Neural cell (in vitro differentiated cells): ENCODE measurements around the gene METTL26. TPM values are rescaled to one million over a fixed set of nuclear protein-coding genes. Genes with fewer than 3 reads are reported as not detected.

Experiments
- H2AFZ ChIP-seq: fragments of 200-600, 300-800 bp; sonication (generic), shearing (Covaris generic); 2 replicates; pipeline ENCODE4 v1.6.0; 2014; ENCODE audit warnings: low read depth, mild to moderate bottlenecking, antibody characterized with exemption, low read length, moderate library complexity
- H3F3A ChIP-seq: fragments of 200-600 bp; shearing (Covaris generic); 2 replicates; pipeline ENCODE4 v1.6.1; 2016; ENCODE audit warnings: mild to moderate bottlenecking, moderate library complexity, mixed read lengths, antibody characterized with exemption, low read length; ENCODE audit not compliant: insufficient read depth, poor library complexity, severe bottlenecking
- H3K27ac ChIP-seq: fragments of 200-600, 300-800 bp; sonication (generic), shearing (Covaris generic); 2 replicates; pipeline ENCODE4 v1.5.1; 2014; ENCODE audit warnings: mild to moderate bottlenecking, low read length, moderate library complexity
- H3K27me3 ChIP-seq: fragments of 300-800, 200-600 bp; sonication (generic), shearing (Covaris generic); 2 replicates; pipeline ENCODE4 v1.6.0; 2014; ENCODE audit warnings: mild to moderate bottlenecking, low read depth, low read length, moderate library complexity; ENCODE audit not compliant: insufficient read depth
- H3K36me3 ChIP-seq: fragments of 300-800, 200-600 bp; sonication (generic), shearing (Covaris generic); 2 replicates; pipeline ENCODE4 v1.5.1; 2014; ENCODE audit warnings: mild to moderate bottlenecking, antibody characterized with exemption, low read length, moderate library complexity; ENCODE audit not compliant: insufficient read depth
- H3K4me2 ChIP-seq: fragments of 300-800, 200-600 bp; sonication (generic), shearing (Covaris generic); 2 replicates; pipeline ENCODE4 v1.6.0; 2014; ENCODE audit warnings: mild to moderate bottlenecking, low read length
- H3K4me3 ChIP-seq: fragments of 300-800, 200-600 bp; sonication (generic), shearing (Covaris generic); 2 replicates; pipeline ENCODE4 v1.5.1; 2014; ENCODE audit warnings: mild to moderate bottlenecking, low read length, moderate library complexity
- H3K79me2 ChIP-seq: fragments of 200-600 bp; shearing (Covaris generic); replicated peaks from 2 replicates; pipeline ENCODE4 v1.6.0; 2014; ENCODE audit warnings: mild to moderate bottlenecking, low read length, moderate library complexity; ENCODE audit not compliant: insufficient read depth
- H3K9ac ChIP-seq: fragments of 300-800, 200-600 bp; sonication (generic), shearing (Covaris generic); 2 replicates; pipeline ENCODE4 v1.6.1; 2016; ENCODE audit warnings: mild to moderate bottlenecking, low read length, mixed read lengths
- H3K9me2 ChIP-seq: fragments of 200-600 bp; shearing (Covaris generic); 2 replicates; pipeline ENCODE4 v1.6.1; 2016; ENCODE audit warnings: mild to moderate bottlenecking, low read length, mixed read lengths; ENCODE audit not compliant: insufficient read depth
- H3K9me3 ChIP-seq: fragments of 200-600, 300-800 bp; sonication (generic), shearing (Covaris generic); 2 replicates; pipeline ENCODE4 v1.6.1; 2016; ENCODE audit warnings: mild to moderate bottlenecking, mixed run types, low read length, moderate library complexity, mixed read lengths
- H4K20me1 ChIP-seq: fragments of 200-600 bp; shearing (Covaris generic); 2 replicates; pipeline ENCODE4 v1.6.1; 2016; ENCODE audit warnings: mild to moderate bottlenecking, mixed run types; ENCODE audit not compliant: insufficient read depth
- CTCF ChIP-seq: fragments of 450-650 bp; IDR thresholded peaks from 2 replicates; pipeline ENCODE4 v1.5.1; 2014; ENCODE audit warnings: antibody characterized with exemption, mild to moderate bottlenecking, moderate library complexity; ENCODE audit not compliant: poor library complexity, severe bottlenecking
- EP300 ChIP-seq: fragments of 450-650 bp; conservative IDR thresholded peaks from 2 replicates; pipeline ENCODE4 v1.6.1; 2014; ENCODE audit warnings: antibody characterized with exemption, mild to moderate bottlenecking, moderate library complexity; ENCODE audit not compliant: poor library complexity, severe bottlenecking
- EZH2 ChIP-seq: fragments of 200-600, 300-800 bp; shearing (Covaris generic), sonication (generic); IDR thresholded peaks from 2 replicates; pipeline ENCODE4 v1.6.1; 2014; ENCODE audit warnings: antibody characterized with exemption, low read length, borderline replicate concordance, mild to moderate bottlenecking; ENCODE audit not compliant: insufficient read depth, poor library complexity, severe bottlenecking
- MXI1 ChIP-seq: fragments of 450-650 bp; conservative IDR thresholded peaks from 2 replicates; pipeline ENCODE4 v1.6.1; 2014; ENCODE audit warnings: antibody characterized with exemption, mild to moderate bottlenecking; ENCODE audit not compliant: poor library complexity, severe bottlenecking
- POLR2AphosphoS5 ChIP-seq: IDR thresholded peaks from 2 replicates; pipeline ENCODE4 v1.6.1; 2012
- RAD21 ChIP-seq: fragments of 450-650 bp; conservative IDR thresholded peaks from 2 replicates; pipeline ENCODE4 v1.6.1; 2014; ENCODE audit warnings: antibody characterized with exemption, mild to moderate bottlenecking, moderate library complexity
- REST ChIP-seq: IDR thresholded peaks from 2 replicates; pipeline ENCODE4 v1.6.1; 2012; ENCODE audit warnings: borderline replicate concordance
- SMC3 ChIP-seq: fragments of 450-650 bp; conservative IDR thresholded peaks from 2 replicates; pipeline ENCODE4 v1.6.1; 2014; ENCODE audit warnings: antibody characterized with exemption, mild to moderate bottlenecking, moderate library complexity; ENCODE audit not compliant: poor library complexity
- TAF1 ChIP-seq: IDR thresholded peaks from 2 replicates; pipeline ENCODE4 v1.6.1; 2012; ENCODE audit warnings: low read depth
- polyA plus RNA-seq: library from polyadenylated mRNA; depleted of rRNA; stranded (reverse); fragments of >200 nt; gene quantifications from 2 replicates; pipeline ENCODE4 v1.2.3, GENCODE V29; 2014

The METTL26 gene
- polyA plus RNA-seq, 1 donor from 2014 or later, result 127 TPM

GRCh38 chr16:621526-622105 lies 14.5 kb downstream of the METTL26 start:
- TF ChIP-seq MXI1, result no peak
- TF ChIP-seq REST, result no peak
- no peak for TF ChIP-seq POLR2AphosphoS5
- no peak for TF ChIP-seq RAD21
- TF ChIP-seq EP300, result no peak
- TF ChIP-seq EZH2, result no peak
- no peak for TF ChIP-seq TAF1
- no peak for TF ChIP-seq SMC3
- TF ChIP-seq CTCF, result no peak
- no peak overlapping the region for H3K4me2 ChIP-seq
- H3K36me3 ChIP-seq, result no peaks in the 10 kb centered on the region
- no peak overlapping the region for H2AFZ ChIP-seq
- no peak overlapping the region for H3K27ac ChIP-seq
- no peaks in the 10 kb centered on the region for H3K79me2 ChIP-seq
- H3K27me3 ChIP-seq, result no peaks in the 10 kb centered on the region
- no peak overlapping the region for H3K4me3 ChIP-seq
- H3F3A ChIP-seq, result no peaks in the 10 kb centered on the region
- H4K20me1 ChIP-seq, result no peaks in the 10 kb centered on the region
- no peak overlapping the region for H3K9ac ChIP-seq
- H3K9me2 ChIP-seq, result no peaks in the 10 kb centered on the region
- no peaks in the 10 kb centered on the region for H3K9me3 ChIP-seq

GRCh38 chr16:620700-621525 lies 15.2 kb downstream of the METTL26 start:
- TF ChIP-seq EZH2 (no peak), TAF1 (no peak), MXI1 (no peak), POLR2AphosphoS5 (no peak), RAD21 (no peak), SMC3 (no peak), EP300 (no peak), REST (no peak), CTCF (no peak)
- no peak overlapping the region for H3K27ac ChIP-seq

More at GRCh38 chr16:620700-621525, 15.2 kb downstream of the METTL26 start:
- Histone ChIP-seq H3K79me2 (no peaks in the 10 kb centered on the region), H4K20me1 (no peaks in the 10 kb centered on the region), H3K4me3 (no peak overlapping the region), H3K9me3 (no peaks in the 10 kb centered on the region), H3K9me2 (no peaks in the 10 kb centered on the region), H3K4me2 (no peak overlapping the region), H3K27me3 (no peaks in the 10 kb centered on the region), H3K9ac (no peak overlapping the region), H3K36me3 (no peaks in the 10 kb centered on the region), H3F3A (no peaks in the 10 kb centered on the region), H2AFZ (no peak overlapping the region)
